ENCODE data around the gene RNF126.

DNA sequence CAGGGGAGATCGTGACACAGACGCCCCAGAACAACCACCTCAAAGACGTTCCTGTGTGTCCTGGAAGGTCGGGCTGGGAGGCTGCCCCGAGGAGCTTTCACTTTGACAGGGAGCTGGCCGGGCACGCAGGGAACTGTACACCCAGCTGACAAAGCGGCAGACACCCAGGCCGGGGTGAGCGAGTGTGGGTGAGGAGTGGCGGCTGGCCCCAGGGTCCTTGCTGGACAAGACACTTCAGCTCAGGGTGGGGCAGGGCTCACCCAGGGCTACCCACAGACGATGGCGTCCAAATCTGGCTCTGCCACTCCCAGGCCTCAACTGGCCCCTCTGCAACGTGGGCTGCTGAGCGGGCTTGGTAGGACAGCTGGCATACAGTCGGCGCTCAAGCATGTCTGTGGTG lies 21.3 kb downstream of the RNF126 start:
- TF ChIP-seq POLR2A (IDR thresholded peaks at IDR 0.05; ENCODE audit: low read depth, low read length): no peak
- TF ChIP-seq SMC3 (IDR thresholded peaks at IDR 0.05; ENCODE audit: low read depth, low read length): no peak
- no peak for TF ChIP-seq CHD1 (IDR thresholded peaks at IDR 0.05; ENCODE audit: low read depth, low read length)
- no peak for TF ChIP-seq MAFK (IDR thresholded peaks at IDR 0.05; ENCODE audit: low read depth, low read length)
